Activated CD8-positive, alpha-beta T cell treated with anti-CD3 and anti-CD28 coated beads for 36 hours (primary cell): ENCODE data around the gene MGRN1. TPM values are rescaled to one million over a fixed set of nuclear protein-coding genes. Genes with fewer than 3 reads are reported as not detected.

Experiments used
- ATAC-seq: fragments of 200-7000 bp; cut with Tn5 transposase; one replicate; pipeline ENCODE4 v1.10.0; 2021; ENCODE audit warnings: mild to moderate bottlenecking, moderate library complexity
- CTCF ChIA-PET: fragments of 350-600 bp; sonication (Branson Sonifier 250); formaldehyde crosslinking; loops from one replicate; lab custom pipeline; 2021; ENCODE audit warnings: antibody characterized with exemption; lab: Charles Lee
- POLR2A ChIA-PET: fragments of 350-600 bp; sonication (Branson Sonifier 250); formaldehyde crosslinking; loops from one replicate; lab custom pipeline; 2021; ENCODE audit warnings: antibody characterized with exemption; lab: Charles Lee
- DNase-seq: peaks from one replicate; pipeline ENCODE4 v3.0.0-alpha.2; 2020
- H3K27ac Mint-ChIP-seq: one replicate; pipeline ENCODE4 v1.8.0; 2021; ENCODE audit warnings: mild to moderate bottlenecking, mixed read lengths
- H3K27me3 Mint-ChIP-seq: one replicate; pipeline ENCODE4 v1.8.0; 2021; ENCODE audit warnings: mixed read lengths
- H3K36me3 Mint-ChIP-seq: one replicate; pipeline ENCODE4 v1.8.0; 2021; ENCODE audit warnings: low read depth, mixed read lengths
- H3K4me1 Mint-ChIP-seq: one replicate; pipeline ENCODE4 v1.8.0; 2021; ENCODE audit warnings: low read depth, mixed read lengths
- H3K4me3 Mint-ChIP-seq: one replicate; pipeline ENCODE4 v1.8.0; 2021; ENCODE audit warnings: mild to moderate bottlenecking, moderate library complexity, mixed read lengths
- H3K9me3 Mint-ChIP-seq: one replicate; pipeline ENCODE4 v1.8.0; 2021; ENCODE audit warnings: mixed read lengths
- CTCF ChIP-seq: fragments of 200-600 bp; IDR thresholded peaks from one replicate; pipeline ENCODE4 v1.8.0; 2022; ENCODE audit warnings: antibody characterized with exemption, mild to moderate bottlenecking
- intact Hi-C: fragments of 100-400 bp; cut with micrococcal nuclease; formaldehyde crosslinking; loops from one replicate; pipeline ENCODE4 v1.10.0; 2022
- total RNA-seq, 2 experiments: library from RNA; stranded (reverse); gene quantifications; one replicate each; pipeline ENCODE4 v1.2.3, GENCODE V29; 2021

MGRN1 gene
- total RNA-seq, 2 experiments from 2014 or later = 67.6 to 70.8 TPM

DNA sequence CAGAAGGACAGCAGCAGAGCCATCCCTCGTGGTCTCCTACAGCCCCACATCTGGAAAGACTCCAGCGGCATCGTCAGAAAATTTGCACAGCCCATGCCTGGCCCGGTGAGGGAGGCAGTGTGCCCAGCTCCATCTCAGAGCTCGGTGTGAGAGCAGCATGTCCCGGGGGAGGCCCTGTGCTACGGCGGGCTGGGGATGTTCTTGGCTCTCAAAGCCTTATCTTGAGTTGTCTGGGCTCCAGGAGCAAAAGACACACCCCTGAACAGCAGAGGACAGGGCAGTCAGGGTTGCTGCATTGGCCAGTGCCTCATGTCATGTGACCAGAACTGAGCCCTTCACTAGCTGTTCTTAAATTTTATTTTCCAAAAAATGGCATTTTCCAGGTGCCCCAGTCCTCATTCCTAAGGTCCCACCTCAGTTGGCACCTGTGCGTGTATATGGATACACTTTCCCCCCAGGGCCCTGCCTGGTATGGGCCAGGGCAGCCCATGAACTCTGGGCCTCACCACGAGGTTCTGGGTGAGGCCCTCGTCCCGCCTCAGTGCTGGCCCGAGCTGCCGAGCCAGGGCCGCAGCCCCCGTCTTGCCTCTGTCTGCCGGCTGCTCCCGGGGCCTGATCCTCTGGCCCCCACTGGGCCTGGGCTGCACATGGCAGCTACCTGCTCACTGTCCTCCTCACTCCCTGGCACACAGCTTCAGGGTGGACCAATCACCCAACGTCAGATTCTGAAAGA is 71.7 kb downstream of the MGRN1 start:
- ChIA-PET POLR2A (interaction anchor here (0.8 to 2.7 kb wide), 8 partner anchors 10 to 71 kb away, joined by 3 to 10 read pairs (median 3); partner anchors contain the start of genes ANKS3, DNAAF8 and MGRN1), CTCF (interaction anchor here (0.9 to 1.0 kb wide), 4 partner anchors 10 to 72 kb away, joined by 3 to 4 read pairs (median 3); partner anchors contain the start of genes DNAAF8 and MGRN1)
- H3K36me3 Mint-ChIP-seq = peaks cover 12% of the 10 kb centered on the region
- DNase-seq = no peak
- H3K27me3 Mint-ChIP-seq = no peaks in the 10 kb centered on the region
- H3K4me1 Mint-ChIP-seq = peaks cover 29% of the 10 kb centered on the region
- intact Hi-C loops = no loop called here
- H3K27ac Mint-ChIP-seq = peak overlapping the region; percentile 55
- no peak overlapping the region for H3K4me3 Mint-ChIP-seq
- ATAC-seq = no peak
- H3K9me3 Mint-ChIP-seq = no peaks in the 10 kb centered on the region
- no peak for TF ChIP-seq CTCF

GRCh38 chr16:4696905-4697847 is 72.5 kb downstream of the MGRN1 start:
- Mint-ChIP-seq H3K9me3 (no peaks in the 10 kb centered on the region), H3K36me3 (peaks cover 12% of the 10 kb centered on the region), H3K4me3 (no peak overlapping the region), H3K4me1 (peaks cover 29% of the 10 kb centered on the region), H3K27me3 (no peaks in the 10 kb centered on the region), H3K27ac (peak overlapping the region; percentile 55)
- no peak for DNase-seq
- no peak for ATAC-seq
- intact Hi-C loops = no loop called here
- ChIA-PET POLR2A (interaction anchor here (0.5 to 1.5 kb wide), 3 partner anchors 10 to 72 kb away, joined by 3 to 5 read pairs (median 3); partner anchors contain the start of gene MGRN1), CTCF (no interaction called here)
- TF ChIP-seq CTCF = no peak

- intact Hi-C loops = no loop called here
- ChIA-PET POLR2A (interaction anchor here (0.5 to 1.5 kb wide), 2 partner anchors 37 to 73 kb away, joined by 3 to 5 read pairs; partner anchors contain the start of gene MGRN1), CTCF (no interaction called here)
- peaks cover 13% of the 10 kb centered on the region for H3K36me3 Mint-ChIP-seq
- H3K4me3 Mint-ChIP-seq = no peak overlapping the region
- ATAC-seq (no peak), DNase-seq (no peak)
- no peaks in the 10 kb centered on the region for H3K27me3 Mint-ChIP-seq
- peaks cover 23% of the 10 kb centered on the region for H3K4me1 Mint-ChIP-seq
- TF ChIP-seq CTCF = no peak
- H3K9me3 Mint-ChIP-seq = no peaks in the 10 kb centered on the region
- H3K27ac Mint-ChIP-seq = no peak overlapping the region
Observed at GRCh38 chr16:4697848-4698291, 73.2 kb downstream of the MGRN1 start.

- Mint-ChIP-seq H3K4me3 (no peak overlapping the region), H3K36me3 (peaks cover 13% of the 10 kb centered on the region), H3K4me1 (peaks cover 23% of the 10 kb centered on the region), H3K27ac (no peak overlapping the region), H3K27me3 (no peaks in the 10 kb centered on the region), H3K9me3 (no peaks in the 10 kb centered on the region)
- DNase-seq = no peak
- no peak for ATAC-seq
- intact Hi-C loops = no loop called here
- no peak for TF ChIP-seq CTCF
- ChIA-PET POLR2A (no interaction called here), CTCF (no interaction called here)
Observed at GRCh38 chr16:4698321-4699045, 73.9 kb downstream of the MGRN1 start.
